Peyer's patch (tissue), 4 donors: ENCODE results near the gene EYA2. TPM values are rescaled to one million over a fixed set of nuclear protein-coding genes. Genes with fewer than 3 reads are reported as not detected.

Experiments
- DNase-seq, 3 donors: peaks; one replicate each; pipeline ENCODE4 v3.0.0-alpha.2; 2017 to 2019
- H3K27ac ChIP-seq, 4 donors: fragments of 200-600 bp; sonication (generic); one replicate each; pipeline ENCODE4 v1.5.1; 2016 to 2019
- H3K27me3 ChIP-seq, 2 donors: fragments of 200-600 bp; sonication (generic); one replicate each; pipeline ENCODE4 v1.5.1; 2019
- H3K36me3 ChIP-seq, 3 donors: fragments of 200-600 bp; sonication (generic); one replicate each; pipeline ENCODE4 v1.5.1; 2016 to 2019
- H3K4me1 ChIP-seq, 4 donors: fragments of 200-600 bp; sonication (generic); one replicate each; pipeline ENCODE4 v1.5.1; 2016 to 2019
- H3K4me3 ChIP-seq, 4 donors: fragments of 200-600 bp; sonication (generic); 1 replicate in 3 of 4; 2 replicates in 1 of 4; pipeline ENCODE4 v1.5.1; 2016 to 2019; ENCODE audit warnings: mild to moderate bottlenecking in 1 of 4
- H3K9me3 ChIP-seq, 4 donors: fragments of 200-600 bp; sonication (generic); one replicate each; pipeline ENCODE4 v1.5.1; 2016 to 2019; ENCODE audit warnings: mild to moderate bottlenecking in 1 of 4
- CTCF ChIP-seq, 6 experiments: fragments of 450-650 bp in 4 of 6; fragments of 200-600 bp in 2 of 6; sonication (generic) in 1 of 6; IDR thresholded peaks; one replicate each; pipeline ENCODE4 v1.5.1; 2017 to 2019; ENCODE audit warnings: antibody characterized with exemption in 6 of 6, mild to moderate bottlenecking in 3 of 6, moderate library complexity in 1 of 6
- POLR2A ChIP-seq, 2 donors: fragments of 450-650 bp; IDR thresholded peaks; one replicate each; pipeline ENCODE4 v1.5.1; 2017; ENCODE audit warnings: antibody characterized with exemption in 2 of 2, mild to moderate bottlenecking in 2 of 2, moderate library complexity in 2 of 2
- total RNA-seq, 4 donors: library from RNA; depleted of rRNA; stranded (reverse); fragments of >200 nt; gene quantifications; one replicate each; pipeline ENCODE4 v1.1.0, GENCODE V29; 2016

EYA2 gene
- total RNA-seq, 4 donors from 2014 or later = 0.40 to 1.7 TPM; not detected in 2

- peak in 2 of 3 donors; percentile 18 to 48 for DNase-seq
- Histone ChIP-seq H3K4me1 (no peaks in the 10 kb centered on the region), H3K4me3 (no peak overlapping the region), H3K27me3 (no peaks in the 10 kb centered on the region), H3K27ac (no peak overlapping the region), H3K9me3 (no peaks in the 10 kb centered on the region), H3K36me3 (no peaks in the 10 kb centered on the region)
- TF ChIP-seq POLR2A (IDR thresholded peaks at IDR 0.05) = no peak
- TF ChIP-seq CTCF (IDR thresholded peaks at IDR 0.05) = no peak
These were observed 99.7 kb downstream of the EYA2 start for GRCh38 chr20:46994341-46994740.

DNA sequence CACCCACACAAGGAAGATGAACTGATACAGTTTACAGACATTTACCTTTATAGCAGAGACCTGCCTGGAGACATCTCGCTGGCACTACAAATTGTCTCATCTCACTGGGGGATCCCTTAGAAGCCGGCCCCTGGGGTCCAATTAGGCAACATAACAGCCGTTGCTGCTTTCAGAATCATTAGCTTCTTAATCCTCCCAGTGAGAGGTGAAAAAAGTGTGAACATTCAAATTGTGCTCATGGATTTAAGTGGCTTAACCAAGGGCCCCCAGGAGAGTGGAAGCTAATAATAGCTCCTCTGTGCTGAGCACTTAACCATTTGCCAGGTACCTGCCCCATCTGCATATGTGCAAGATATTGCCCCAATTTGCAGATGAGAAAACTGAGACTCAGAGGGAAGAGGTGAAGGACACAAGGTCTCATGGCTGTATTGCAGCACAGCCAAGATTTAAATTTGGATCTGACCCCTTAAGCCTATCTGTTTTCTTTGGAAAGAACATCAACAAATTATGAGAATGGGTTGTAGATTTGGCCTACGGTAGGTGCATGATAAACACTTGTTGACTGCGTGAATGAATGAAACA lies 101.0 kb downstream of the EYA2 start:
- no peak for TF ChIP-seq CTCF (IDR thresholded peaks at IDR 0.05)
- TF ChIP-seq POLR2A (IDR thresholded peaks at IDR 0.05) = no peak
- no peaks in the 10 kb centered on the region for H3K9me3 ChIP-seq
- H3K36me3 ChIP-seq = no peaks in the 10 kb centered on the region
- no peak overlapping the region for H3K4me3 ChIP-seq
- H3K4me1 ChIP-seq = no peaks in the 10 kb centered on the region
- no peak overlapping the region for H3K27ac ChIP-seq
- no peaks in the 10 kb centered on the region for H3K27me3 ChIP-seq
- no peak for DNase-seq

DNA sequence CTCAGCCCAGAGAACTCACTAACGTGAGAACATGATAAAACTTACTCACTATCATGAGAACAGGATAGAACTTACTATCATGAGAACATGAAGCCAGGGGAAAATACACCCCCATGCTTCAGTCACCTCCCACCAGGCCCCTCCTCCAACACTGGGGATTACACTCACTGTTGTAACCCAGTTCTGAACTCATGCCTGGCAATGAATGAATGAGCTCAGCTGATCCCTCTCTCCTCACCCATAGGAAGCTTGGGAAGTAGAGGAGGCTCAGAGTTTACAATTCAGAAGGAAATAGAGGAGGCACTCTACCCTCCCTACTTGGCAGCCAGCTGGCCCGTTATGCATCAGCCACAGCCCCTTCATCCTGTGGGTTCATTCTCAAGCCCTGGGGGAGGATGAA lies 102.5 kb downstream of the EYA2 start:
- H3K27ac ChIP-seq = no peak overlapping the region
- no peaks in the 10 kb centered on the region for H3K27me3 ChIP-seq
- H3K4me3 ChIP-seq = no peak overlapping the region
- no peak for DNase-seq
- no peaks in the 10 kb centered on the region for H3K36me3 ChIP-seq
- H3K9me3 ChIP-seq = no peaks in the 10 kb centered on the region
- no peaks in the 10 kb centered on the region for H3K4me1 ChIP-seq
- TF ChIP-seq CTCF (IDR thresholded peaks at IDR 0.05) = no peak
- TF ChIP-seq POLR2A (IDR thresholded peaks at IDR 0.05) = no peak

DNA sequence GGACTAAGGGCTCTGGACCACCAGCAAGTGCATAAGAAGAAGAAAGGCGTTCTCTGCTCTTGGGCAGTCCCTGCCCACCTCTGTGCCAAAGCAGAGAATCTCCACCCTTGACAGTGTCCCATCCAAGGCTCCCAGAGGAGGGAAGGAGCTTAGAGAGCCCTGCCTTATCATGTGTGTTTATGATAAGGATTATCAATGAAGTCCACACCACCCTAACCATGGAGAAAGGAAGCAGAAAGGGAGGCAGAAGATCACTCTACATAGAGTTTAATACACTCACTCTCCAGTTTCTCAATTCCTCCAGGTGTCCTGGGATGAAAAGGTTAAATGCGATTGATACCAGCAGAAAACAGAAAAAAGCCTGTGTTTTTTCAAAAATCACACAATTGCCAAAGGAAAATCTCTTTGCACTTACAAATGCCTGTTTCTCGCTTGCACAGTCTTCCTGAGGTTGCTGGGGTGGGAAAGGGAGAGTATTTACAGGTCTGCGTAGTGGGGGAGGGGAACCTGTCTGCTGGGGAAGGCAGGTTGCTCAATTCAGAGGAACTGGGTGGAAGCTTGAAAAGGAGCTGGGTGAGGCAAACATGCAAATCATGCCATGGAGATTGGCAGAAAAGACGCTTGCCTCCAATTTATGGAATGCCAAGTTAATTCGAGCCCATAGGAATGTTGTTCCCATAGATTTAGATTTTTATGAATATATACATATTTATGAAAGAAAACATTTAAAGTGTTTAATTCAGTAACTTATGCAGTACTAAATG lies 104.0 kb downstream of the EYA2 start:
- Histone ChIP-seq H3K4me1 (no peaks in the 10 kb centered on the region), H3K27ac (no peak overlapping the region)
- no peak for DNase-seq

GRCh38 chr20:46999801-47000465 lies 105.3 kb downstream of the EYA2 start:
- Histone ChIP-seq H3K9me3 (no peaks in the 10 kb centered on the region), H3K4me1 (no peaks in the 10 kb centered on the region), H3K36me3 (no peaks in the 10 kb centered on the region), H3K27ac (no peak overlapping the region), H3K4me3 (no peak overlapping the region), H3K27me3 (no peaks in the 10 kb centered on the region)
- TF ChIP-seq POLR2A (IDR thresholded peaks at IDR 0.05) (no peak), CTCF (IDR thresholded peaks at IDR 0.05) (no peak)
- DNase-seq = no peak

More for the DNA sequence above, 104.0 kb downstream of the EYA2 start:
- H3K9me3 ChIP-seq = no peaks in the 10 kb centered on the region
- TF ChIP-seq POLR2A (IDR thresholded peaks at IDR 0.05) (no peak), CTCF (IDR thresholded peaks at IDR 0.05) (no peak)
- H3K36me3 ChIP-seq = no peaks in the 10 kb centered on the region
- no peak overlapping the region for H3K4me3 ChIP-seq
- no peaks in the 10 kb centered on the region for H3K27me3 ChIP-seq
